GM19193 (cell line): ENCODE measurements around the gene CHD9.

Source experiments
- POLR2A ChIP-seq: IDR thresholded peaks from 4 replicates; pipeline ENCODE4 v1.6.1; 2011; ENCODE audit not compliant: insufficient read depth, insufficient read length; ENCODE audit errors: extremely low read depth

Gene CHD9

DNA sequence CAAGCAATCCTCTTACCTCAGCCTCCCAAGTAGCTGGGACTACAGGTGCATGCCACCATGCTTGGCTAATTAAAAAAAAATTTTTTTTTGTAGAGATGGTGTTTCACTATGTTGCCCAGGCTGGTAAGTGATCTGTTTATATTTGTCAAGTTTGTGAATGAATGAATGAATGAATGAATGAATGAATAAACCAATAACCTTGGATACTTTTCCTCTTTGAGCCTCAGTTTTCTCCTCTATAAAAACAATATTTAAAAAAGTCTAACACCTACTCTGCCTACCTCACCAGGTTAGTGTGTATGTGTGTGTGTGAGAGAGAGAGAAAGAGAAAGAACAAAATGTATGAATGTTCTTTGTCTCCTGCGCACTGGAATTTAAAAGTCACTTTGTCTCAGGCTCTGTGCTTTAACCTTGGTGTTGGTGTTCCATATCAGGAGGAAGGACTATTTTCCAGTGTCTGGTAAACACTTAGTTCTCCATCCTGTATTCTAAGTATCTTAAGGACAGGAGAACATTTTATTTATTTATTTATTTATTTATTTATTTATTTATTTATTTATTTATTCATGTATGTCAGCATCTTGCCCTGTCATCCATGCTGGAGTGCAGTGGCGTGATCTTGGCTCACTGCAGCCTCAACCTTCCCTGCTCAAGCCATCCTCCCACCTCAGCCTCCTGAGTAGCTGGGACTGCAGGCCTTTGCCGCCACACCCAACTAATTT is 27.1 kb downstream of the CHD9 start:
- TF ChIP-seq POLR2A, result no peak

DNA sequence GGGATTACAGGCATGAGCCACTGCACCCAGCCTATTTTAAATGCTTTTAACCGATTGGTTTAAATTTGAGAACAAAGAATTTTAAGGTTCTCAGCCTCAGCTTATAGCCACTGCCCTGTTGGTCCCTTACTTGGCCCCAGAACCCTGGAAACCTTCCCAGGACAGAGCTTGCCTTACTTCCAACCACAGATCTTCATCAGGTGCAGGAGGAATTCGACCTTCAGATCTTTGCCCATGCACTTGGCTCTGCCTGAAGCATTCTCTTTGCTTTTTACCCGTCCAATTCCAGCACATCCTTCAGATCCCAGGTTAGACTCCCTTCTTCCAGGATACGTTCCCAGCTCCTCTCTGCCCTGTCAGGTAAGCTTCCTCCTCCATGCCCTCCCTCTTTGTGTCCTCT is 27.7 kb downstream of the CHD9 start:
- no peak for TF ChIP-seq POLR2A

- TF ChIP-seq POLR2A, result no peak
Observed at GRCh38 chr16:53083119-53083518, 28.3 kb downstream of the CHD9 start.

DNA sequence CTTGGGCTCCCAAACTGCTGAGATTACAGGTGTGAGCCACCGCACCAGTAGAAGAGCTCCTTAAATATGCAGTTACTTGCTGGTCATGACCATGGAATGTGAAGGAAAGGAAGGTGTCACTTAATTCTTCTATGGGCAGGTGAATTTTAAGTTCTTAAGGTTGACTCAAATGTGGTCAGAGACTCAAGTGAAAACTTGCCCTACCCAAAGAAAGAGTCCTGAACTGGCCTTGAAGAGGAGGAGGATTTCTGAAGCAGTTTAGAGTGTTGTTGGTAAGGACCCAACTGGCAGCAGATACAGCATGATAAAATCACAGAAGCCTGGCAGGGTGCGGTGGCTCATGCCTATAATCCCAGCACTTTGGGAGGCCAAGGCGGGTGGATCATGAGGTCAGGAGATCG is 29.4 kb downstream of the CHD9 start:
- no peak for TF ChIP-seq POLR2A

DNA sequence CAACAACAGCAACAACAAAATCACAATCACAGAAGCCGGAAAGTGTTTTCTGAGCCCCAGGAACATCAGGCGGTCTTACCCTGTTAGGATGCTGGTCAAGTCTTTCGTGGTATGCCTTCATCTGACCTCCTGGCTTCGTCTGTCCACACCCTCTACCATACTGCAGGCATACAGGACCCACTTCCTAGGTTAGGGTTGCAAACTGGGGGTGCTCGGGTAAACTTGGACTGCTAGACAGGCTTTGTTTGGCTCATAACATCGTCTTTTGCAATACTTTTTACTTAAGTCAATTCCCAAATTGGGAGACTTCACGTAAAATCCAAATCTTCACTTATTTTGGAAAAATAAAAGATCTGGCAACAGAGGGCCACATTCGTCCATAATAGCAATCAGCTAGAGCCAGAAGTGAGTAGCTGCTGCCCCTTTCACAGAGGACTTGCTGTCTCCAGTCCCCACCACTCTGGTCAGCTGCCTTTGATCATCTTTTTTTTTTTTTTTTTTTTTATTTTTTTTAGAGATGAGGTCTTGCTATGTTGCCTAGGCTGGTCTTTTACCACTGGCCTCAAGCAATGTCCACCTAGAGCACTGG is 30.0 kb downstream of the CHD9 start:
- no peak for TF ChIP-seq POLR2A

DNA sequence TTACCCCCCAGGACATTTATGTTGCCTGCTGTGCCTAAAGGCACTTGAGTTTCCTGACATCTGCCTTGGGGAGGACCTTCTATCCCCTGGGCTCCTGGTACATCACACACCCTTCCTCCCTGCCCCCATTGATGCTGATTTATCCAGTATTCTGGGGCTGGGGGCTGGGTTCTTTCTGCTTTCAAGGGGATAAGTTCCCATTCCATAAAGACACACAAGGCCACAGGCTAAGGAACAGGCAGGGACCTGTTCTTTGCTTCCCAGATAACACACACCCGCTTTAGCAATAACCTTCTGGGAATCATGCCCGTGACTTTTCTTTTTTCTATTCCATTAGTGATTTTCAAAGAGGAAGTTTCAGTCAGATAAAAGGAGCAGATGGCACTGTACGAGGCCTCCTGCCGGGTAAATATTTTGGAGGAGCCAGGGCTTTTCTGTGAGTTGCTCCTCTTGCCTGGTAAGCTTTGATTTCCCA is 30.6 kb downstream of the CHD9 start:
- TF ChIP-seq POLR2A, result no peak

DNA sequence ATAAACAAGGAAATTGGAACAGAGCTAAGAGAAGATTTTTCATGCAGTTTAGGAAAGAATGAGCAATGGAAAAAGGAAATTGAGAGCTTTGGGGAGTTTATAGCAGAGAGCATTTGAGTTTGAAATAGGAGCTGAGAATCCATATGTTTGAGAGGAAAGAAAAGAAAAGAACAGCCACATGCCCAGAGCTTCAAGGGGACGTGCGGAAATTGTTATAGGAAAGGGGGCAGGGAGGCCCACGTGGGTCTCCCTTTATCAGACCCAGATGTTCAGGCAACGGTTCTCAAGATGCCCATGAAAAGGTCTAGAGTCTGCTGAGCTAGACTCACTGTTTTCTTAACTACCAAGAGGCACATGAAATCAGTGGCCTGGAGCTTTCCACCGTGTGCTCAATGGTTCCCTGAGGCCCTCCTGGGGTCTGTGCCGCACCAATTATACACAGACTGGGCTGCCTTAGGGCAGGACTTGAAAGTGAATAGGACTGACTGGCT is 31.2 kb downstream of the CHD9 start:
- no peak for TF ChIP-seq POLR2A

DNA sequence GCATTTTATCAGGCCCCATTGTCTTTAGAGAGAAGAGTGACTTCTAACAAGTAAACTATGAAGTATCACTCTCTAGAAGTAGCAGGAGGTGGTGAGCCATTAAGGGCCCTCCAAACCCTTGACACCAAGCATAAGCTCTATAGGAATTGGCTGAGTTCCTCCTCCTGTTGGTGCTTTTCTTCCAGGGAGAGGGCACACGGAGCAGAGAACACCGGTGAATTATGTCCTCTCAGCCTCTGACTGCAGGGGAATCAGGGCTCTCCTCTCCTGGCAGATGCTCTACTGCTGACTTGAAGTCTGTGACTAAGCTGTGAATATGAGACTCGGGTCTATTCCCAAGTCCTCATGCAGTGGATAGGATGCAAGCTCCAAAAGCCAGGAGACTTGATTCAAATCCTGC is 32.3 kb downstream of the CHD9 start:
- no peak for TF ChIP-seq POLR2A

DNA sequence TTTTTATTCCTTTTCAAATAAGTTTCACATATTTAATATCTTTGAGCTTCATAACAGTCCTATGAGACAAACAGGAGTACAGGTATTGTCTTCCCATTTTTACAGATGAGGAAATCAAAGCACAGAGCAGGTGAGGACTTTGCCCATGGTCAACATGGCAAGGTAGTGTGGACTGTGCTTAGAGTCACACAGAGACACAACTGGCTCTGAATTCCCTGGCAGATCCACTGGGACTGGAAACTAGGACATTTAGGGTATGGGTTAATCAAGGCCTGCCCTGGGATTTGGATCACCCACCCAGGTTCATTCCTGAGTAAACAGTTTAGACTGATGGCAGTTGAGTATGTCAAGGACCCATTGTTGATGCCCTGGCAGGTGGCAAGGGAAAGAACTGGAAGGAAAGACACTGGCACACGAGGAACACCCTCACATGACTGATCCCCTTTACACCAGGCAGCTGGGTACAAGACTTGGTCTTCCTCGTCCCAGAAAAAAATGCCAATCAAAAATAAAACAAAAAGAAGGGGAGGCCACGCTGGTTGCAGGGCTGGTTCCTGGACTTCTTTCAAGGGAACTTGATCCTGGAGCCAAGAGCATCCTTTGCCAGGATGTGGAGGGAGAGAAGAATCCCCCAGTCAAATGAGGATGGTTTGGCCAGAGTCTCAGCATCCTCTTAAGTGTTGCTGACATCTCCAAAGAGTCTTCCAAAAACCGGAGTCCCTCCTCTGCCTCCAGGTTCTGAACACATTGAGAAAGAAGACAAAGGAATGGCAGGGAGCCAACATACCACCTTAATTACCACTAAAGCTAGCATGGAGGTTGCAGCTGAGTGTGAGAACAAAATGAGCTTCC is 34.9 kb downstream of the CHD9 start:
- TF ChIP-seq POLR2A, result no peak

- no peak for TF ChIP-seq POLR2A
Observed at GRCh38 chr16:53090286-53090590, 35.4 kb downstream of the CHD9 start.

GRCh38 chr16:53090591-53091411 is 36.0 kb downstream of the CHD9 start:
- TF ChIP-seq POLR2A, result peak; percentile 15

GRCh38 chr16:53091466-53092211 is 36.8 kb downstream of the CHD9 start:
- TF ChIP-seq POLR2A, result no peak

GRCh38 chr16:53092284-53092683 is 37.5 kb downstream of the CHD9 start:
- TF ChIP-seq POLR2A, result no peak

DNA sequence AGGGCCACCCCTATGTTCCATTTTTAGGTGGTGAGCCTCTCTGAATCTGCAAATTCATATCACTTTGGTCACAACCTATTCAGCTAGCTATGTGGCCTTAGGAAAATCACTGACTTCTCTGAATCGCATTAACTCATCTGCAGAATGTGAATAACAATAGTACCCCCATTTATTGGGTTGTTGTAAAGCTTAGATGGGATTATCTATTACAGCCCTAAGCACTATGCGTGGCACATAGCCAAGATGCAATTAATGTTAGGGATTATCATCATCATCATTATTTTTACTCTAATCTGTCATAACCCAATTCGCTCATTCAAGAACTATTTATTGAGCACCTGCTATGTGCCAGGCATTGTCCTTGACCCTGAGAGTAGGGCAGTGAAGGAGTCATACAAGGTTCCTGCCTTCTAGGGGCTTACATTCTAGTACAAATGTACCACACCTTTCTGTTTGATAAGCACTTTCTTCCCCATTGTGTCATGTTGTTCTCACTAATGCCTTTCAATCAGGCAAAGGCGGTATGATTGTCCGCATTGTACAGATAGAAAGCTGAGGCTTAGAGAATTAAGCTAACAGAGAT is 38.5 kb downstream of the CHD9 start:
- no peak for TF ChIP-seq POLR2A
